Brain microvascular endothelial cell (primary cell): ENCODE data around the gene YY1.
A peak's percentile ranks its signal among the peaks of the same experiment; 100 is the strongest.
"Not testable (repeated sequence)": the region's sequence is repeated elsewhere in the genome, so short reads cannot be mapped to it uniquely, and the experiment has no call there.

Source experiments
- DNase-seq: peaks from one replicate; pipeline ENCODE4 v3.0.0-alpha.2; 2020
- H3K27ac ChIP-seq: fragments of 250-450 bp; sonication (Bioruptor Pico); 2 replicates; pipeline ENCODE4 v1.5.1; 2020; ENCODE audit warnings: mild to moderate bottlenecking, moderate library complexity
- H3K27me3 ChIP-seq: fragments of 250-450 bp; sonication (Bioruptor Pico); replicated peaks from 2 replicates; pipeline ENCODE4 v1.5.1; 2020; ENCODE audit warnings: mild to moderate bottlenecking
- H3K36me3 ChIP-seq: fragments of 250-450 bp; sonication (Bioruptor Pico); replicated peaks from 2 replicates; pipeline ENCODE4 v1.5.1; 2020; ENCODE audit warnings: mild to moderate bottlenecking
- H3K4me3 ChIP-seq: 2 replicates; pipeline ENCODE4 v1.5.1; 2011; ENCODE audit warnings: low read depth, mild to moderate bottlenecking, control low read depth, low read length, moderate library complexity
- CTCF ChIP-seq: IDR thresholded peaks from 2 replicates; pipeline ENCODE4 v1.5.1; 2011; ENCODE audit warnings: low read depth, mild to moderate bottlenecking, moderate library complexity, low read length, control low read depth, inconsistent platforms; ENCODE audit errors: missing control alignments
- in situ Hi-C: cut with HindIII; loops from 2 replicates; pipeline ENCODE4 v1.10.0; 2017; ENCODE audit warnings: low sequenced_read_pairs, low pct_ligation_motif_present

Gene YY1

DNA sequence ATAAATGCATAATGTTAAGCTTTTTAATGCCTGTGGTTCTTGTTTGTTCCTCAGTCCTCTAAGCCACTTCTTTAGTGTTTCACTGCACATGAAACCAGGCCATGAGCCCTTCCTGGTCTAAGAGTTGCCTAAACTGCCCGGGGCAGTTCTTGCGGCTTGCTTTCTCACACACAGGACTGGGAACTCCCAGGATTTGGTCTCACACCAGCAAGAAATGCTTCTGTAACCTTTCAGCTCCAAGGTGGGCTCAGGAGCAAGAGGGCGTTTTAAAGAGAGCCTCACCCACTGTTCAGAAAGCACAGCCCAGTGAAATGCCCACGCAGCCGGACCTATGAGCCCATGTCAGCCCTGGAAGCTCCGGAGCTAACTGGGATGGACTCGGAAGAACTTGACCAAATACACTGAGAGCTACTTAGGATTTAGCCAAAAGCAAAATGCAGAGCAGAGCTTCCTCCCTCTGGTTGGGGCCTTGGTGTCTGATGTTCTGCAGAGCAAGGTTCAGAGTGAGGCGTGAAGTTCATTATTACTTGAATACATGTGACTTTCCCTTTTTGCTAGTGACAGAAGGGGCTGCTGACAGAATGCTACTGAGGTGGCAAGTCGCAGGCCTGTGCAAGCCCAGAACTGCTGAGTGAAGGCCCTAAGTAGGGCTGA lies 43.9 kb downstream of the YY1 start:
- Histone ChIP-seq H3K36me3 (no peaks in the 10 kb centered on the region), H3K4me3 (no peak overlapping the region), H3K27ac (no peak overlapping the region), H3K27me3 (no peaks in the 10 kb centered on the region)
- TF ChIP-seq CTCF, result no peak
- in situ Hi-C loops, result no loop called here
- DNase-seq, result no peak

- DNase-seq, in situ Hi-C loops, H3K27ac ChIP-seq, H3K27me3 ChIP-seq, H3K4me3 ChIP-seq, H3K36me3 ChIP-seq: not testable (repeated sequence)
These were observed 44.5 kb downstream of the YY1 start for GRCh38 chr14:100283436-100283835.

- no peaks in the 10 kb centered on the region for H3K27me3 ChIP-seq
- no peak for DNase-seq
- in situ Hi-C loops, result no loop called here
- no peaks in the 10 kb centered on the region for H3K36me3 ChIP-seq
- no peak overlapping the region for H3K27ac ChIP-seq
- no peak for TF ChIP-seq CTCF
- H3K4me3 ChIP-seq, result peak overlapping the region; percentile 62
These were observed 45.3 kb downstream of the YY1 start for GRCh38 chr14:100283984-100284881.

GRCh38 chr14:100285021-100285912 lies 46.3 kb downstream of the YY1 start:
- peak; percentile 82 for TF ChIP-seq CTCF
- in situ Hi-C loops, result no loop called here
- peak overlapping the region; percentile 64 for H3K4me3 ChIP-seq
- no peaks in the 10 kb centered on the region for H3K27me3 ChIP-seq
- H3K27ac ChIP-seq, result peak overlapping the region; percentile 73
- no peak for DNase-seq
- H3K36me3 ChIP-seq, result no peaks in the 10 kb centered on the region

- Histone ChIP-seq H3K27me3 (no peaks in the 10 kb centered on the region), H3K4me3 (peak overlapping the region; percentile 64), H3K27ac (no peak overlapping the region), H3K36me3 (no peaks in the 10 kb centered on the region)
- in situ Hi-C loops, result no loop called here
- no peak for DNase-seq
- no peak for TF ChIP-seq CTCF
These were observed 47.0 kb downstream of the YY1 start for GRCh38 chr14:100285913-100286400.
